Thymus (tissue), 14 donors: ENCODE measurements around the gene MRM2. TPM values are rescaled to one million over a fixed set of nuclear protein-coding genes. Genes with fewer than 3 reads are reported as not detected.

Source experiments
- DNase-seq, 9 donors: peaks; one replicate each; pipeline ENCODE4 v3.0.0-alpha.2; 2013; ENCODE audit warnings: low spot score in 9 of 9, low read depth in 6 of 9, missing footprints in 1 of 9
- H3K27ac ChIP-seq, 2 donors: one replicate each; pipeline ENCODE4 v1.5.1; 2013; ENCODE audit warnings: control low read depth in 1 of 2, low read depth in 1 of 2, low read length in 1 of 2, mild to moderate bottlenecking in 1 of 2, moderate library complexity in 1 of 2
- H3K27me3 ChIP-seq, 2 donors: one replicate each; pipeline ENCODE4 v1.5.1; 2013; ENCODE audit warnings: low read length in 1 of 2; ENCODE audit not compliant: control insufficient read depth in 2 of 2, insufficient read depth in 1 of 2
- H3K36me3 ChIP-seq, 2 donors: one replicate each; pipeline ENCODE4 v1.5.1; 2013; ENCODE audit warnings: low read length in 1 of 2, mild to moderate bottlenecking in 1 of 2, moderate library complexity in 1 of 2; ENCODE audit not compliant: control insufficient read depth in 2 of 2, insufficient read depth in 2 of 2
- H3K4me1 ChIP-seq, 2 donors: one replicate each; pipeline ENCODE4 v1.5.1; 2013; ENCODE audit warnings: low read length in 2 of 2; ENCODE audit not compliant: control insufficient read depth in 2 of 2, insufficient read depth in 2 of 2
- H3K4me3 ChIP-seq, 2 donors: one replicate each; pipeline ENCODE4 v1.5.1; 2013; ENCODE audit warnings: low read length in 2 of 2, control low read depth in 1 of 2, mild to moderate bottlenecking in 1 of 2
- H3K9me3 ChIP-seq, 2 donors: one replicate each; pipeline ENCODE4 v1.5.1; 2013; ENCODE audit warnings: low read length in 1 of 2, mild to moderate bottlenecking in 1 of 2; ENCODE audit not compliant: control insufficient read depth in 2 of 2, insufficient read depth in 1 of 2
- WGBS: extraction: QIAGEN DNeasy Blood & Tissue Kit; methylation state at CpG from one replicate; pipeline ENCODE4 v1.1.7; 2013; 5-methylcytosine and 5-hydroxymethylcytosine counted together
- long read RNA-seq, 10 donors: transcript quantifications; one replicate each; lab custom pipeline, GENCODE V29; 2026
- polyA plus RNA-seq: library from polyadenylated mRNA; stranded (reverse); fragments of 200-250 nt; gene quantifications from one replicate; pipeline ENCODE4 v1.2.3, GENCODE V29; 2013
- total RNA-seq: library from RNA; stranded (reverse); fragments of 120-200 nt; gene quantifications from one replicate; pipeline ENCODE4 v1.2.4, GENCODE V29; 2013
- donor health status: healthy.

MRM2 gene
- total RNA-seq (28.2 TPM), polyA plus RNA-seq (24.6 TPM)
- long read RNA-seq, donor 1, result 0 reads
- long read RNA-seq, donor 2, result 0 reads
- long read RNA-seq, donor 3, transcript MRM2-201 (3 exons, 1,601 nt), result major isoform, 7 of 8 reads
- long read RNA-seq, donor 3, partial matches to known transcripts, result 0 of 8 reads
- long read RNA-seq, donor 3, other reads (novel, unspliced or antisense), result 0 of 8 reads
- long read RNA-seq, donor 4, result 0 reads
- long read RNA-seq, donor 5, transcript MRM2-201 (3 exons, 1,601 nt), result major isoform, 6 of 187 reads
- long read RNA-seq, donor 5, partial matches to known transcripts, result 181 of 187 reads
- long read RNA-seq, donor 5, other reads (novel, unspliced or antisense), result 0 of 187 reads
- long read RNA-seq, donor 6, transcript MRM2-201 (3 exons, 1,601 nt), result major isoform, 7 of 163 reads
- long read RNA-seq, donor 6, partial matches to known transcripts, result 103 of 163 reads
- long read RNA-seq, donor 6, other reads (novel, unspliced or antisense), result 52 of 163 reads
- long read RNA-seq, donor 7, transcript MRM2-201 (3 exons, 1,601 nt), result major isoform, 5 of 13 reads
- long read RNA-seq, donor 7, partial matches to known transcripts, result 0 of 13 reads
- long read RNA-seq, donor 7, other reads (novel, unspliced or antisense), result 6 of 13 reads
- long read RNA-seq, donor 8, partial matches to known transcripts, result 0 of 3 reads
- long read RNA-seq, donor 8, other reads (novel, unspliced or antisense), result 0 of 3 reads
- long read RNA-seq, donor 9, partial matches to known transcripts, result 0 of 1 reads
- long read RNA-seq, donor 9, other reads (novel, unspliced or antisense), result 0 of 1 reads
- long read RNA-seq, donor 10, transcript MRM2-201 (3 exons, 1,601 nt), result major isoform, 9 of 10 reads
- long read RNA-seq, donor 10, partial matches to known transcripts, result 0 of 10 reads
- long read RNA-seq, donor 10, other reads (novel, unspliced or antisense), result 0 of 10 reads

- DNase-seq, result peak in 6 of 9 donors; percentile 45 to 77 (median 60)
- H3K9me3 ChIP-seq, result no peaks in the 10 kb centered on the region
- WGBS, result under 1% methylated on average over 81 of the region's 81 CpGs
- no peaks in the 10 kb centered on the region for H3K27me3 ChIP-seq
- H3K4me3 ChIP-seq, result peak within 1 kb of the TSS; percentile 92 to 96
- H3K36me3 ChIP-seq, result peaks cover 29 to 31% of the 10 kb centered on the region in 2 donors
- H3K4me1 ChIP-seq, result peaks cover 13 to 51% of the 10 kb centered on the region in 2 donors
- peak within 1 kb of the TSS; percentile 64 to 79 for H3K27ac ChIP-seq
Observed at GRCh38 chr7:2241580-2242540, at the start of gene MRM2, which contains the start of gene NUDT1. Gene MRM2 (minus strand): TSS chr7:2242205. CDS start chr7:2242169, 36 bp downstream. Gene NUDT1 (plus strand): TSS chr7:2242226. CDS start chr7:2244575, 2,349 bp downstream.

GRCh38 chr7:2290877-2291276 is 48.9 kb upstream of the MRM2 start:
- no peaks in the 10 kb centered on the region for H3K4me1 ChIP-seq
- H3K9me3 ChIP-seq, result no peaks in the 10 kb centered on the region
- DNase-seq, result no peak
- no peaks in the 10 kb centered on the region for H3K27me3 ChIP-seq
- WGBS, result 97% methylated on average over 6 of the region's 6 CpGs
- no peak overlapping the region for H3K4me3 ChIP-seq
- H3K27ac ChIP-seq, result no peak overlapping the region
- no peaks in the 10 kb centered on the region for H3K36me3 ChIP-seq

GRCh38 chr7:2289621-2290020 is 47.6 kb upstream of the MRM2 start:
- DNase-seq, result no peak
- no peaks in the 10 kb centered on the region for H3K9me3 ChIP-seq
- no peaks in the 10 kb centered on the region for H3K4me1 ChIP-seq
- no peaks in the 10 kb centered on the region for H3K27me3 ChIP-seq
- H3K4me3 ChIP-seq, result no peak overlapping the region
- WGBS, result 98% methylated on average over 13 of the region's 13 CpGs
- H3K36me3 ChIP-seq, result no peaks in the 10 kb centered on the region
- H3K27ac ChIP-seq, result no peak overlapping the region

GRCh38 chr7:2289111-2289586 is 47.1 kb upstream of the MRM2 start:
- H3K27ac ChIP-seq, result no peak overlapping the region
- no peaks in the 10 kb centered on the region for H3K27me3 ChIP-seq
- no peaks in the 10 kb centered on the region for H3K4me1 ChIP-seq
- WGBS, result 97% methylated on average over 20 of the region's 20 CpGs
- H3K4me3 ChIP-seq, result no peak overlapping the region
- DNase-seq, result no peak
- no peaks in the 10 kb centered on the region for H3K36me3 ChIP-seq
- no peaks in the 10 kb centered on the region for H3K9me3 ChIP-seq

GRCh38 chr7:2288503-2288902 is 46.5 kb upstream of the MRM2 start:
- H3K27ac ChIP-seq, result no peak overlapping the region
- WGBS, result 96% methylated on average over 8 of the region's 8 CpGs
- H3K9me3 ChIP-seq, result no peaks in the 10 kb centered on the region
- no peaks in the 10 kb centered on the region for H3K4me1 ChIP-seq
- H3K36me3 ChIP-seq, result no peaks in the 10 kb centered on the region
- no peak for DNase-seq
- no peaks in the 10 kb centered on the region for H3K27me3 ChIP-seq
- H3K4me3 ChIP-seq, result no peak overlapping the region

GRCh38 chr7:2287745-2288144 is 45.7 kb upstream of the MRM2 start:
- H3K36me3 ChIP-seq, result no peaks in the 10 kb centered on the region
- no peaks in the 10 kb centered on the region for H3K9me3 ChIP-seq
- no peak overlapping the region for H3K4me3 ChIP-seq
- H3K27ac ChIP-seq, result no peak overlapping the region
- DNase-seq, result no peak
- no peaks in the 10 kb centered on the region for H3K4me1 ChIP-seq
- no peaks in the 10 kb centered on the region for H3K27me3 ChIP-seq
- WGBS, result 96% methylated on average over 8 of the region's 8 CpGs

- Histone ChIP-seq H3K4me1 (peaks cover 0 to 9% of the 10 kb centered on the region in 2 donors), H3K27me3 (no peaks in the 10 kb centered on the region), H3K9me3 (no peaks in the 10 kb centered on the region), H3K27ac (no peak overlapping the region), H3K4me3 (no peak overlapping the region), H3K36me3 (no peaks in the 10 kb centered on the region)
- no peak for DNase-seq
- 97% methylated on average over 20 of the region's 20 CpGs for WGBS
Observed at GRCh38 chr7:2283074-2283473, 41.1 kb upstream of the MRM2 start.

- Histone ChIP-seq H3K9me3 (no peaks in the 10 kb centered on the region), H3K36me3 (peaks cover 0 to 4% of the 10 kb centered on the region in 2 donors), H3K4me1 (peaks cover 0 to 9% of the 10 kb centered on the region in 2 donors), H3K27ac (no peak overlapping the region), H3K4me3 (no peak overlapping the region), H3K27me3 (no peaks in the 10 kb centered on the region)
- no peak for DNase-seq
- WGBS, result 92% methylated on average over 14 of the region's 14 CpGs
Observed at GRCh38 chr7:2282185-2282751, 40.3 kb upstream of the MRM2 start.
